ENCODE results near the gene SUFU. TPM values are rescaled to one million over a fixed set of nuclear protein-coding genes. Genes with fewer than 3 reads are reported as not detected.

Gene SUFU
- total and polyA plus RNA-seq, 2 of the 8 experiments (the other 6 are each of a cell fraction or from before 2014, with no cell fraction given), result 7.0 to 10.8 TPM

DNA sequence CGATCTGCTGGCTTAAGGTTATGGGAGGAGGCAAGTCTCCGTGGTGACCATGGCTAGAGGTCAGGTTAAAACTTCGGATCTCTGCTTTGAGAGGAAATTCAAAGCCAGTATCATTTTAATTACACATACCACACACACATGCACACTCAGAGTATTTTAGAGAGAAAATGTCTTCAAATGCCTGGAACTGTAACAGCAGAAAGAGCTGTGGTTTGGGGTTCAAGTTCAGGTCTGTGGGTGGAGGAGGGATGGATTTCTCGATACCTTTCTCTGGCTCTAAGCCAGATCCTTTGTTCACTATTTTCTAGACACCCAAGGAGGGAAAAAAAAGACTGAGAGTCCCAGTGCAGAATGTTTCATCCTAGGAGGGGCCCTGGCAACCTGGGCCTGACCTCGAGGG, 177.9 kb downstream of the SUFU start (continued):
- TF ChIP-seq POU5F1 (IDR thresholded peaks at IDR 0.05; ENCODE audit: low read depth, low read length), result no peak
- no peak for TF ChIP-seq POLR2AphosphoS5 (IDR thresholded peaks at IDR 0.05; ENCODE audit: low read depth, low read length)
- TF ChIP-seq SP4 (IDR thresholded peaks at IDR 0.05; ENCODE audit: low read length), result no peak
- TF ChIP-seq BACH1 (IDR thresholded peaks at IDR 0.05; ENCODE audit: low read length), result no peak
- TF ChIP-seq SIN3A (conservative IDR thresholded peaks at IDR 0.05 in 1 of 2, IDR thresholded peaks at IDR 0.05 in 1 of 2; ENCODE audit: low read depth in 1 of 2, low read length in 2 of 2), result no peak

Measured in H1 (cell line).